GM12875 (cell line): ENCODE data around the gene GREB1.

ENCODE experiments used
- H3K4me3 ChIP-seq: one replicate; pipeline ENCODE4 v1.5.1; 2011; ENCODE audit warnings: low read depth, low read length, control low read depth
- CTCF ChIP-seq: IDR thresholded peaks from 2 replicates; pipeline ENCODE4 v1.5.1; 2011; ENCODE audit warnings: low read depth, mild to moderate bottlenecking, control low read depth, inconsistent platforms, low read length, moderate library complexity, borderline replicate concordance; ENCODE audit not compliant: insufficient read depth

Gene GREB1

GRCh38 chr2:11665028-11665427, 131.2 kb downstream of the GREB1 start:
- TF ChIP-seq CTCF: no peak
- no peak overlapping the region for H3K4me3 ChIP-seq

DNA sequence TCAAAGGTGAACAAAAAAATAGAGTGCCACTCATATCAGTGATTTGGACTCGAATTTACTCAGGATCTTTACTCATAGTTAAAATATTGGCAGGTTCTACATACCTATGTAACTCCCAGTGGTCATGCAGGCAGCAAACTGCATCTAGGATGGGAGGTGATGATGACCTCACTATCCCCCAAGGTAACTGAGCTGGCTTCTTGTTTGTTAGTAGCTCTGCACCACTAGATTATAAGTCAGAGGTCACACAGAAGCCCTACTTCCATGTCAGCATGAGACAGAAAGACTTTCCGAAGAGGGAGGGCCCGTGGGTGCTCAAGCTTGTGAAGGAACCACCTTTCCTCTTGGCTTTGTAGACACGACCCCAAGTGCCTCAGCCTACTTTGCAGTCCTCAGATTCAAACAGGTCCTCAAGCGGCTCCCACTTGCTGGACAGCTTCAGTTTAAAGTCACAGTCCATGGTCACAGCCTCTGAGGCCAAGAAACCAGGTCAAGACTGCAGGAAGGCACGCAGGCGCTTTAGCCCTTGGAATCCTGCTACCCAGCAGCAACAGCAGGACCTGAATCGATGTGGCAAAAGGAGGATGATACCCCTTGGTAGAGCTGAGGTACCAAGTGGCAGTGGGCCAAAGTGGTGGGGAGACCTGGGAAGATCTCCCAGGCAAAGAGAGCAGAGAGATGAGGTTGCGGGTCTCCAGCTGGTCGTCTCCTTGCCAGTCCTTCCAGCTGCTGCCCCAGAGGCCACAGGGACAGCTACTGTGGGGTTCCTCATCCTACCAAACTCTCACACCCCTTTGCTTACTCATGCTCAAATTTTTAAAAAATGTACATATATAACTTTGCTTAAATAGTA, 131.9 kb downstream of the GREB1 start:
- H3K4me3 ChIP-seq: no peak overlapping the region
- TF ChIP-seq CTCF: no peak

- no peak for TF ChIP-seq CTCF
- no peak overlapping the region for H3K4me3 ChIP-seq
Observed at GRCh38 chr2:11667194-11667593, 133.3 kb downstream of the GREB1 start.

DNA sequence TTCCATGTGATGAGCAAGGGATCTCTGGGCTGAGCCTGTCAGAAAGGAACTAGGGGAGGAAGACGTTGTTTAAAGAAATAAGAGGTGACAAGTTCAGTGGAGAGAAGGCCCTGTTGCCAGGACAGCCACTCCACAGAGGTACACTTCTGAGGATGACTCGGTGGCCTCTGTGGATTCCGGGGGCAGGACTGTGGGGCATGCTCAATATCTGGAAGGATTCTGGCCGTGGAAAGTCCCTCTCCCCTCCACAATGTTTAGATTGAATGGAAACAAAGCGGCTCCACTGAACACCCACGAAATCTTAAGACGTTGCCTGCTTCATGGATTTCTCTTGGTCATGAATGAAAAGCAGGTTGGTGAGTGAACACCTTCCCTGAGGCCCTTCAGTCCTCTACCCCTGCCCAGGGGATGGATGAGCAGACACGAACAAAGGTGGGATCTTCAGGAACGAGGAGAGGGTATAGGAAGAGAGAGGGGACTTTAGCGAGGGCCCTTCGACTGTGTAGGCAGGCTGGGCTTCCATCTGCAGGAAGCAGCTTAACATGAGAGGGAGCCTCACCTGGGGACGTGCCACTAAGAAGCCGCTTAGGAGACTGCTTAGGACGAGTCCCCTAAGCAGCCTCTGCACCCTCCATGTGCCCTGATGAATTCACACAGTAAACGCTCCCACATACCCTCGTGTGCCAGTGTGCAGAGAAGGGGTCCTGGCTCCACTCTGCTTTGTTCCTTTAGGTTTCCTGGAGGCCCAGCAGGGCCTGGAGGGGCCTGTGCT, 134.2 kb downstream of the GREB1 start:
- H3K4me3 ChIP-seq: no peak overlapping the region
- no peak for TF ChIP-seq CTCF

DNA sequence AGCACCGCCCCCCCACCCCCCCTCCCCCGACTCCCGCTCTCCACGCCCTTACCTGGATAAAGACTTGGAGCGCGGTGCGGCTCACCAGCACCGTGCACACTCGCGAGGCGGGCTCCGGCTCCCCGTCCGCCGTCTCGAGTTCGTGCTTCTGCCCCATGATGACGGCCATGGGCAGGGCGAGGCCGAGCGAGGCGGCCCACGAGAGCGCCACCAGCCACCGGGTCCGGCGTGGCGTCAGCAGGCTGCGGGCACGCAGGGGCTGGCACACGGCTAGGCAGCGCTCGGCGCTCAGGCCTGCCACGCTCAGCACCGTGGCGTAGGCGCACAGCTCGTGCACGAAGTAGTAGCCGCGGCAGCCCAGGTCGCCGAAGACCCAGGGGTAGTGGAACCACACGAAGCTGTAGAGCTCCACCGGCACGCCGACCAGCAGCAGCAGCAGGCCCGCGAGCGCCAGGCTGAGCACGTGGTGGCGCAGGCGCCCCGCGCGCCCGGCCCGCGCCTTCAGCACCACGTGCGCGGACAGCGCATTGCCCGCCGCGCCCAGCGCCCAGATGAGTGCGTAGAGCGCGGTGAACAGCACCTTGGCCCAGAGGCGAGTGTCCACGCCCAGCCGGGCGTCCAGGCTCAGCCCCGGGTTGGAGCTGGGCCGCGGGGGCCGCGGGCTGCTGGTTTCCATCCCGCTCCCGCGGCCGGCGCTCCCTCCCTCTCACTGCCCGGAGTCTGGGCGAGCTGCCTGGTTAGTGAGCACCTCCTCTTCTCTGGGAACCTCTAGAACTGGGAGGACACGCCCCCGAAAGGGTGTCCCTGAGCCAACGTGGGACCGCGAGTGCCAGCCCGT, 135.8 kb downstream of the GREB1 start, which contains the start of gene NTSR2:
Gene NTSR2, minus strand, starts transcription at position 742 of the 838 bp plus-strand sequence. Its CDS starts 66 bp downstream, at position 676.
- H3K4me3 ChIP-seq: no peak within 1 kb of the TSS
- no peak for TF ChIP-seq CTCF

DNA sequence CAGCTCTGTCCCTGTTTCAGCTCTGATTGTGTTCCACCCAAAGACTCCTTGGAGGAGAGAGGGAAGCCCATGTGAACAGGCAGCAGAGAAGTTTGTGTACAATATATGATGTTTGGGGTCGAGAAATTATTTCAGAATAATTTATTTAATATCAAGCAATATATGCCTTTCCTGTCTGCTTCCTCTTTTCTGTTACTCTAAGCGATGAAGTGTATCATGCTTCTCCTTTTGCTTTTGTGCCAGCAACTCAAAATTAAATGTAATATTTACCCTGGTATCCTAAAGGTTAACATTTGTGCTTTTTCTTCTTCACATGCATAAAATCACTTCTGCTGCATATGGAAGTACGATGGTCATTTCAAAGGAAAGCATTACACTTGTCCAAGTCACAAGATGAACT, 138.6 kb downstream of the GREB1 start:
- H3K4me3 ChIP-seq: no peak overlapping the region
- no peak for TF ChIP-seq CTCF
